ENCODE data around the gene AKAP8.

- no peak for TF ChIP-seq MAX (IDR thresholded peaks at IDR 0.05)
- TF ChIP-seq CTCF (IDR thresholded peaks at IDR 0.05; ENCODE audit: low read depth, low read length, missing input control), result no peak
- no peak for TF ChIP-seq TAF1 (conservative IDR thresholded peaks at IDR 0.05)
- no peak for TF ChIP-seq JUND (IDR thresholded peaks at IDR 0.05)
- TF ChIP-seq ATF3 (IDR thresholded peaks at IDR 0.05), result no peak
- no peak for TF ChIP-seq REST (IDR thresholded peaks at IDR 0.05)
- TF ChIP-seq EGR1 (IDR thresholded peaks at IDR 0.05; ENCODE audit: low read depth in 2 of 2), result no peak
- no peak for TF ChIP-seq YY1 (IDR thresholded peaks at IDR 0.05)
- TF ChIP-seq RXRA (IDR thresholded peaks at IDR 0.05), result no peak
- no peak for TF ChIP-seq GABPA (IDR thresholded peaks at IDR 0.05 in 1 of 2, conservative IDR thresholded peaks at IDR 0.05 in 1 of 2)
Observed at GRCh38 chr19:15320116-15320515, 59.5 kb downstream of the AKAP8 start.

All from liver (tissue), 3 donors.